ENCODE measurements around the gene RNF207. TPM values are rescaled to one million over a fixed set of nuclear protein-coding genes. Genes with fewer than 3 reads are reported as not detected.

RNF207 gene
- polyA plus RNA-seq, 3 donors = 0.10 to 7.7 TPM; not detected in 1

GRCh38 chr1:6176779-6177178 lies 29.1 kb upstream of the RNF207 start:
- H3K9me3 Mint-ChIP-seq = peaks cover 0 to 18% (median 8%) of the 10 kb centered on the region in 7 donors

DNA sequence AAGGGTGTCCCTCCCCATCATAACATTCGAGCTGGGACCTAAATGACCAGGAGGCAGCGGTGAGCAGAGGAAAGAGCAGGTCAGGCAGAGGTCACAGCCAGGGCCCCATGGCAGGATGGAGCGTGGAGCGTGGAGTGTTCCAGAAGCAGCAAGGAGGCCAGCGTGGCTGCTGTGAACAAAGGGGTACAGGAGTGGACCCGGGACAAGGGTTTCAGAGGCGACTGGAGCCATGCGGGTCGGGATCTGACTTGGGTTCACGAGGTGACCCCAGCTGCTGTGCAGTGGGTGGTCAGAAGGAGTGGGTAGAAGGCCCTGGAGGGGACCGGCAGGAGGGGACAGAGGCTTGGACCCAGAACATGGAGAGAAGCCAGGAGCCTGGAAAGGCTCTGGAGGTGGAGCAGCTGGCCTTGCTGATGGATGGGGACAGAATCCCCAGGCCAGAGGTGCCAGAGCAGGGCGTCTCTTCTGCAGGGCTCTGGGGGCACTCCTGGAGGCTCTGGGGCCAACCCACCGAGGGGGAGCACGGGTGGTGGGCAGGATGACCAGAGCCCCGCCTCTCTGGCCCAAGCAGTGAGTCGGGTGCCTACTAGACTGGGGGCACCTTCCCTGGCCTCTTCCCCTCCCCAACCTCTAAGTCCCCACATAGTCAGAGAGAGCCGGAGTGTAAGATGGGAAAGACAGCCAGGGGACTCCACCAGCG lies 28.1 kb upstream of the RNF207 start:
- Histone ChIP-seq H2AFZ (ENCODE audit: insufficient read depth, low read depth, low read length, poor library complexity, severe bottlenecking) (no peak overlapping the region), H3K4me2 (replicated peaks; ENCODE audit: extremely low read depth, low read length, poor library complexity, severe bottlenecking) (no peak overlapping the region), H3K9me3 (replicated peaks in 1 of 2; ENCODE audit: control insufficient read depth in 1 of 2, insufficient read depth in 1 of 2, low read length in 2 of 2) (peaks cover 0 to 7% of the 10 kb centered on the region in 2 donors), H3K9ac (ENCODE audit: insufficient read depth, low read length, poor library complexity, severe bottlenecking) (no peak overlapping the region), H3K79me2 (ENCODE audit: insufficient read depth, low read length) (no peaks in the 10 kb centered on the region), H4K20me1 (ENCODE audit: insufficient read depth, low read length) (no peaks in the 10 kb centered on the region), H3K27ac (ENCODE audit: low read depth in 1 of 2, low read length in 2 of 2) (no peak overlapping the region), H3K4me1 (ENCODE audit: control insufficient read depth in 1 of 2, insufficient read depth in 2 of 2, low read length in 2 of 2) (no peaks in the 10 kb centered on the region), H3K36me3 (replicated peaks in 1 of 2; ENCODE audit: control insufficient read depth in 1 of 2, insufficient read depth in 2 of 2, low read length in 2 of 2) (no peaks in the 10 kb centered on the region), H3K4me3 (replicated peaks in 1 of 3; ENCODE audit: low read depth in 2 of 3, low read length in 3 of 3) (no peak overlapping the region), H3K27me3 (ENCODE audit: control insufficient read depth in 2 of 2, insufficient read depth in 2 of 2, low read length in 2 of 2) (peaks cover 15 to 59% of the 10 kb centered on the region in 2 donors)
- WGBS (ENCODE audit: insufficient coverage) = 82% methylated on average over 15 of the region's 18 CpGs
- intact Hi-C loops (cut with micrococcal nuclease) = no loop called here
- DNase-seq = no peak
- Mint-ChIP-seq H3K9me3 (peaks cover 0 to 14% (median 8%) of the 10 kb centered on the region in 7 donors), H3K4me3 (peak overlapping the region in 1 of 2 donors; percentile 54), H3K36me3 (peaks cover 3% of the 10 kb centered on the region in 2 donors), H3K4me1 (peaks cover 13% of the 10 kb centered on the region), H3K27me3 (ENCODE audit: low read depth in 3 of 3) (peaks cover 46 to 56% (median 49%) of the 10 kb centered on the region in 3 donors), H3K27ac (no peak overlapping the region)
- no peak for TF ChIP-seq CTCF (IDR thresholded peaks at IDR 0.05)

More at GRCh38 chr1:6176779-6177178, 29.1 kb upstream of the RNF207 start:
- WGBS (ENCODE audit: insufficient coverage) = 100% methylated on average over 1 of the region's 5 CpGs
- H4K20me1 ChIP-seq (ENCODE audit: insufficient read depth, low read length) = no peaks in the 10 kb centered on the region
- H3K79me2 ChIP-seq (ENCODE audit: insufficient read depth, low read length) = no peaks in the 10 kb centered on the region
- no peak overlapping the region for H2AFZ ChIP-seq (ENCODE audit: insufficient read depth, low read depth, low read length, poor library complexity, severe bottlenecking)
- DNase-seq = no peak
- H3K9ac ChIP-seq (ENCODE audit: insufficient read depth, low read length, poor library complexity, severe bottlenecking) = no peak overlapping the region
- H3K4me1 ChIP-seq (ENCODE audit: control insufficient read depth in 1 of 2, insufficient read depth in 2 of 2, low read length in 2 of 2) = no peaks in the 10 kb centered on the region
- H3K36me3 ChIP-seq (replicated peaks in 1 of 2; ENCODE audit: control insufficient read depth in 1 of 2, insufficient read depth in 2 of 2, low read length in 2 of 2) = no peaks in the 10 kb centered on the region
- Mint-ChIP-seq H3K27me3 (ENCODE audit: low read depth in 3 of 3) (peaks cover 35 to 45% (median 39%) of the 10 kb centered on the region in 3 donors), H3K36me3 (peaks cover 3% of the 10 kb centered on the region in 2 donors), H3K27ac (no peak overlapping the region), H3K4me1 (peaks cover 13% of the 10 kb centered on the region), H3K4me3 (no peak overlapping the region)
- H3K27ac ChIP-seq (ENCODE audit: low read depth in 1 of 2, low read length in 2 of 2) = no peak overlapping the region
- peaks cover 0 to 7% of the 10 kb centered on the region in 2 donors for H3K9me3 ChIP-seq (replicated peaks in 1 of 2; ENCODE audit: control insufficient read depth in 1 of 2, insufficient read depth in 1 of 2, low read length in 2 of 2)
- intact Hi-C loops (cut with micrococcal nuclease) = no loop called here
- no peak overlapping the region for H3K4me2 ChIP-seq (replicated peaks; ENCODE audit: extremely low read depth, low read length, poor library complexity, severe bottlenecking)
- no peak for TF ChIP-seq CTCF (IDR thresholded peaks at IDR 0.05)
- H3K27me3 ChIP-seq (ENCODE audit: control insufficient read depth in 2 of 2, insufficient read depth in 2 of 2, low read length in 2 of 2) = peaks cover 11 to 50% of the 10 kb centered on the region in 2 donors
- no peak overlapping the region for H3K4me3 ChIP-seq (replicated peaks in 1 of 3; ENCODE audit: low read depth in 2 of 3, low read length in 3 of 3)
